ENCODE measurements around the gene TFDP1. TPM values are rescaled to one million over a fixed set of nuclear protein-coding genes. Genes with fewer than 3 reads are reported as not detected.

TFDP1 gene
- total and polyA plus RNA-seq, 2 of the 4 experiments (the other 2 are of a cell fraction), result 59.3 to 97.0 TPM

- no peak overlapping the region for H4K8ac ChIP-seq (ENCODE audit: low read depth in 2 of 2, low read length in 2 of 2)
- H2BK5ac ChIP-seq (ENCODE audit: low read depth, low read length, poor library complexity, severe bottlenecking), result no peak overlapping the region
- H2BK15ac ChIP-seq (ENCODE audit: low read depth, low read length), result no peak overlapping the region
- H3K4ac ChIP-seq (ENCODE audit: low read depth, low read length), result no peak overlapping the region
- peaks cover 7% of the 10 kb centered on the region; the same call in 1 of the 2 replicates for H3K9me1 ChIP-seq (ENCODE audit: insufficient read depth, low read length)
- H3K14ac ChIP-seq (replicated peaks; ENCODE audit: low read depth, low read length), result no peak overlapping the region
- no peak overlapping the region for H3K23ac ChIP-seq (ENCODE audit: low read depth, low read length)
- peaks cover 7% of the 10 kb centered on the region; the same call in 1 of the 2 replicates for H3K9me3 ChIP-seq (ENCODE audit: control insufficient read depth, insufficient read depth, low read length)
- peaks cover 47% of the 10 kb centered on the region for H3K36me3 ChIP-seq (ENCODE audit: control insufficient read depth, insufficient read depth, low read length)
- peaks cover 49 to 79% of the 10 kb centered on the region in 2 experiments for H3K79me1 ChIP-seq (ENCODE audit: low read depth in 1 of 2, low read length in 2 of 2)
- no peak overlapping the region for H3K4me3 ChIP-seq (ENCODE audit: insufficient read depth, low read depth, low read length)
- WGBS, 2 experiments (ENCODE audit: extremely low coverage in 2 of 2, insufficient read length in 1 of 2), result 100% methylated on average over 1 of the region's 5 CpGs; no CpG with 5 or more reads in 1 of the 2 experiments
- peak overlapping the region; percentile 5 for H2AK9ac ChIP-seq (replicated peaks; ENCODE audit: low read depth, low read length, poor library complexity)
- H4K91ac ChIP-seq (ENCODE audit: insufficient read depth, low read depth, low read length), result no peak overlapping the region
- ChIA-PET CTCF (no interaction called here), POLR2A (ENCODE audit: unreplicated experiment) (no interaction called here)
- in situ Hi-C loops (cut with MboI; ENCODE audit: low sequenced_read_pairs) (no loop called here), dilution Hi-C loops (cut with HindIII; ENCODE audit: low sequenced_read_pairs, unreplicated experiment) (no loop called here), intact Hi-C loops (cut with micrococcal nuclease) (no loop called here)
- DNase-seq (peak; percentile 47), ATAC-seq (ENCODE audit: low read depth) (peak; percentile 78)
- no peak overlapping the region for H3K9ac ChIP-seq (ENCODE audit: low read depth, low read length)
- peaks cover 16% of the 10 kb centered on the region for H3K4me1 ChIP-seq (ENCODE audit: control insufficient read depth, insufficient read depth, low read length)
- no peak overlapping the region for H2BK120ac ChIP-seq (ENCODE audit: low read depth, low read length)
- TF ChIP-seq ELK1 (IDR thresholded peaks at IDR 0.05; ENCODE audit: borderline replicate concordance, low read depth, low read length), result no peak
- no peak for TF ChIP-seq CTCF (conservative IDR thresholded peaks at IDR 0.05; ENCODE audit: low read depth, low read length)
- TF ChIP-seq SMC3 (IDR thresholded peaks at IDR 0.05; ENCODE audit: low read depth, low read length), result no peak
- no peak for TF ChIP-seq NFE2L2 (IDR thresholded peaks at IDR 0.05; ENCODE audit: low read depth, low read length)
- no peak for TF ChIP-seq CHD1 (IDR thresholded peaks at IDR 0.05; ENCODE audit: low read depth, low read length)
- TF ChIP-seq CEBPB (IDR thresholded peaks at IDR 0.05; ENCODE audit: low read depth, low read length), result no peak
- no peak for TF ChIP-seq RCOR1 (IDR thresholded peaks at IDR 0.05; ENCODE audit: insufficient replicate concordance, low read length)
- TF ChIP-seq BHLHE40 (IDR thresholded peaks at IDR 0.05; ENCODE audit: low read depth, low read length), result no peak
- TF ChIP-seq MAZ (IDR thresholded peaks at IDR 0.05; ENCODE audit: borderline replicate concordance, low read depth, low read length), result no peak
- no peak for TF ChIP-seq RFX5 (IDR thresholded peaks at IDR 0.05; ENCODE audit: low read depth, low read length)
- TF ChIP-seq FOS (IDR thresholded peaks at IDR 0.05; ENCODE audit: low read depth, low read length), result no peak
- no peak for TF ChIP-seq MXI1 (IDR thresholded peaks at IDR 0.05; ENCODE audit: borderline replicate concordance, low read depth, low read length)
- TF ChIP-seq MAFK (IDR thresholded peaks at IDR 0.05; ENCODE audit: low read depth, low read length), result no peak
- no peak for TF ChIP-seq POLR2A (IDR thresholded peaks at IDR 0.05; ENCODE audit: low read depth, low read length)
- TF ChIP-seq USF2 (IDR thresholded peaks at IDR 0.05; ENCODE audit: low read depth, low read length), result no peak
- no peak overlapping the region for H2BK20ac ChIP-seq (ENCODE audit: low read depth, low read length)
- no TSS peak for BruUV-seq (replicated peaks)
- H3K27ac ChIP-seq (ENCODE audit: insufficient read depth, low read length), result no peak overlapping the region
- no peak overlapping the region for H3K4me2 ChIP-seq (ENCODE audit: low read depth, low read length)
- H3K56ac ChIP-seq (ENCODE audit: extremely low read depth, insufficient read depth, low read length), result no peak overlapping the region
- H2AFZ ChIP-seq (replicated peaks; ENCODE audit: low read length, poor library complexity), result peak overlapping the region; percentile 8
- no peaks in the 10 kb centered on the region for H3K27me3 ChIP-seq (ENCODE audit: control insufficient read depth, insufficient read depth, low read length)
- H4K5ac ChIP-seq (ENCODE audit: low read depth, low read length), result no peak overlapping the region
- no peak overlapping the region for H3K18ac ChIP-seq (ENCODE audit: low read depth, low read length)
- no peak overlapping the region for H2AK5ac ChIP-seq (ENCODE audit: low read depth, low read length)
- peaks cover 54% of the 10 kb centered on the region for H4K20me1 ChIP-seq (ENCODE audit: insufficient read depth, low read length)
Measured at GRCh38 chr13:113545455-113545930, 39.1 kb upstream of the TFDP1 start.
